ENCODE measurements around the gene UGP2. TPM values are rescaled to one million over a fixed set of nuclear protein-coding genes. Genes with fewer than 3 reads are reported as not detected.
"Not testable (repeated sequence)": the region's sequence is repeated elsewhere in the genome, so short reads cannot be mapped to it uniquely, and the experiment has no call there.

The UGP2 gene
- total and polyA plus RNA-seq, 2 donors from 2014 or later = 118 to 140 TPM

DNA sequence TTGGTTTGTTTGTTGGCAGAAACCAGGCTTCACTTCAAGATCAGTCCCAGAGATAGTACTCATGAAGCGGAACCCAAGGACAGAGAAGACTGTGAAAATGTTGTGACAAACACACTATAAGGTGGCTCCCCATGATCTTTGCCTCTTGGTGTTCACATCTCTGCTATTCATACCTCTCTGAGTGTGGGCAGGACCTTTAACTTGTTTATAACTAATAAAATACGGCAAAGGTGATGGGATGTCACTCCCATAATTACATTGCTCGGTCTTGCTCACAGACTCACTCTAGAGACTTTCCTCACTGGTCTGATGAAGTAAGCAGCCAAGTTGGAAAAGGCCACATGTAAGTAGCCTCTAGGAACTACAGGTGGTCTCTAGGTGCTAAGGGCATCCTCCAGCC is 30.6 kb upstream of the UGP2 start:
- Histone ChIP-seq H3K9ac (ENCODE audit: low read length in 3 of 3) (no peak overlapping the region), H3K27me3 (ENCODE audit: control insufficient read depth, insufficient read depth, low read length) (no peaks in the 10 kb centered on the region), H3K36me3 (ENCODE audit: control insufficient read depth in 2 of 3, insufficient read depth in 3 of 3, low read length in 3 of 3) (no peaks in the 10 kb centered on the region), H3K27ac (ENCODE audit: low read depth in 2 of 2, low read length in 2 of 2) (no peak overlapping the region), H3K9me3 (ENCODE audit: control insufficient read depth in 2 of 3, insufficient read depth in 1 of 3, low read length in 3 of 3) (no peaks in the 10 kb centered on the region), H3K4me1 (ENCODE audit: control insufficient read depth in 2 of 3, insufficient read depth in 2 of 3, low read depth in 1 of 3, low read length in 3 of 3) (no peaks in the 10 kb centered on the region), H3K4me3 (ENCODE audit: low read length in 3 of 3) (no peak overlapping the region)
- DNase-seq (no peak), FAIRE-seq (no peak)
- intact Hi-C loops (cut with DNase I) = no loop called here
- TF ChIP-seq, protein P1, sequence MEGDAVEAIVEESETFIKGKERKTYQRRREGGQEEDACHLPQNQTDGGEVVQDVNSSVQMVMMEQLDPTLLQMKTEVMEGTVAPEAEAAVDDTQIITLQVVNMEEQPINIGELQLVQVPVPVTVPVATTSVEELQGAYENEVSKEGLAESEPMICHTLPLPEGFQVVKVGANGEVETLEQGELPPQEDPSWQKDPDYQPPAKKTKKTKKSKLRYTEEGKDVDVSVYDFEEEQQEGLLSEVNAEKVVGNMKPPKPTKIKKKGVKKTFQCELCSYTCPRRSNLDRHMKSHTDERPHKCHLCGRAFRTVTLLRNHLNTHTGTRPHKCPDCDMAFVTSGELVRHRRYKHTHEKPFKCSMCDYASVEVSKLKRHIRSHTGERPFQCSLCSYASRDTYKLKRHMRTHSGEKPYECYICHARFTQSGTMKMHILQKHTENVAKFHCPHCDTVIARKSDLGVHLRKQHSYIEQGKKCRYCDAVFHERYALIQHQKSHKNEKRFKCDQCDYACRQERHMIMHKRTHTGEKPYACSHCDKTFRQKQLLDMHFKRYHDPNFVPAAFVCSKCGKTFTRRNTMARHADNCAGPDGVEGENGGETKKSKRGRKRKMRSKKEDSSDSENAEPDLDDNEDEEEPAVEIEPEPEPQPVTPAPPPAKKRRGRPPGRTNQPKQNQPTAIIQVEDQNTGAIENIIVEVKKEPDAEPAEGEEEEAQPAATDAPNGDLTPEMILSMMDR (IDR thresholded peaks at IDR 0.05; ENCODE audit: borderline replicate concordance, extremely low read depth, insufficient read depth) = no peak

DNA sequence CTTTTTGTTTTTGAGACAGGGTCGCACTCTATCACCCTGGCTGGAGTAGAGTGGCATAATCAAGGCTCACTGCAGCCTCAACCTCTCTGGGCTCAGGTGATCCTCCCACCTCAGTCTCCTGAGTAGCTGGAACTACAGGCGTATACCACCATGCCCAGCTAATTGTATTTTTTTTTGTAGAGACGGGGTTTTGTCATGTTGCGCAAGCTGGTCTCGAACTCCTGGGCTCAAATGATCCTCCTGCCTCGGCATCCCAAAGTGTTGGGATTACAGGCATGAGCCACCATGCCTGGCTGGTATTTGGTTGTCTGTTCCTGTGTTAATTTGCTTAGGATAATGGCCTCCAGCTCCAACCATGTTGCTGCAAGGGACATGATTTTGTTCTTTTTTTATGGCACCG is 29.8 kb upstream of the UGP2 start:
- H3K4me1 ChIP-seq (ENCODE audit: control insufficient read depth in 2 of 3, insufficient read depth in 2 of 3, low read depth in 1 of 3, low read length in 3 of 3); intact Hi-C loops (cut with DNase I); H3K36me3 ChIP-seq (ENCODE audit: control insufficient read depth in 2 of 3, insufficient read depth in 3 of 3, low read length in 3 of 3); H3K9ac ChIP-seq (ENCODE audit: low read length in 3 of 3); H3K27ac ChIP-seq (ENCODE audit: low read depth in 2 of 2, low read length in 2 of 2); FAIRE-seq; DNase-seq; H3K27me3 ChIP-seq (ENCODE audit: control insufficient read depth, insufficient read depth, low read length); H3K4me3 ChIP-seq (ENCODE audit: low read length in 3 of 3); H3K9me3 ChIP-seq (ENCODE audit: control insufficient read depth in 2 of 3, insufficient read depth in 1 of 3, low read length in 3 of 3): not testable (repeated sequence)

DNA sequence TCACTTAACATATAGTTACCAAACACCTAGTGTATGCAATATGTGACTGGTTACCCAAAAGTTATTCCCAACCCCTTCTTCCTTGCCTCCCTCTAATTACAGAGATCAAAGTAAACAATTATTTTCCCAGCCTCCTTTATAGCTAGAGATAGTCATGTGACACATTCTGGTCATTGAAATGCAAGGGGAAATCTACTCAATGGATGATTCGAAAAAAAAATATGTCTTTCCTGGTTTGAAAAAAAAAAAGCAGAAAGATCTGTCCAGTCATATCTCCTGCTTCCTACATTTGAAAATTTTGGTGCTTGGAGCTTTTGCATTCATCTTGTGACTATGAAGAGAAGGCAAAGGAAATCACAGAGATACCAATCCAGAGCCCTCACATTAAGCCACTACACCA is 27.6 kb upstream of the UGP2 start:
- no peaks in the 10 kb centered on the region for H3K27me3 ChIP-seq (ENCODE audit: control insufficient read depth, insufficient read depth, low read length)
- FAIRE-seq (no peak), DNase-seq (no peak)
- H3K9ac ChIP-seq (ENCODE audit: low read length in 3 of 3) = no peak overlapping the region
- intact Hi-C loops (cut with DNase I) = no loop called here
- peaks cover 0 to 3% (median 0%) of the 10 kb centered on the region in 3 donors for H3K4me1 ChIP-seq (ENCODE audit: control insufficient read depth in 2 of 3, insufficient read depth in 2 of 3, low read depth in 1 of 3, low read length in 3 of 3)
- H3K4me3 ChIP-seq (ENCODE audit: low read length in 3 of 3) = no peak overlapping the region
- H3K36me3 ChIP-seq (ENCODE audit: control insufficient read depth in 2 of 3, insufficient read depth in 3 of 3, low read length in 3 of 3) = no peaks in the 10 kb centered on the region
- TF ChIP-seq, protein P1 (IDR thresholded peaks at IDR 0.05; ENCODE audit: borderline replicate concordance, extremely low read depth, insufficient read depth) = no peak
- H3K27ac ChIP-seq (ENCODE audit: low read depth in 2 of 2, low read length in 2 of 2) = no peak overlapping the region
- no peaks in the 10 kb centered on the region for H3K9me3 ChIP-seq (ENCODE audit: control insufficient read depth in 2 of 3, insufficient read depth in 1 of 3, low read length in 3 of 3)

DNA sequence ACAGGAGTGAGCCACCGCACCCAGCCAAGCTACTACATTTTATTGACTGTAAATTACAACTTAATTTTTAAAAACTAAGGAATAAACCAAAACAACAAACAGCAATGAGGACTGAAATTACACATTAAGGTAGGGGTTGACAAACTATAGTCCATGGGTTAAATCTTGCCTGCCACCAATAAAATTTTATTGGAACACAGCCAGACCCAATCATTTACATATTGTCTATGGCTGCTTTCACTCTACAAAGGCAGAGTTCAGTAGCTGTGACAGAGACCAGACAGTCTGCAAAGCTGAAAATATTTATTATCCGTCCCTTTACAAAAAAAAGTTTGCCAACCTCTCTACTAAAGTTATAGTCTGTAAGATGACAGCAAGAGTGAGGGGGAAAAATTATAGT is 24.3 kb upstream of the UGP2 start:
- FAIRE-seq = no peak
- H3K9ac ChIP-seq (ENCODE audit: low read length in 3 of 3) = no peak overlapping the region
- intact Hi-C loops (cut with DNase I) = no loop called here
- H3K4me3 ChIP-seq (ENCODE audit: low read length in 3 of 3) = no peak overlapping the region
- peaks cover 0 to 3% (median 2%) of the 10 kb centered on the region in 3 donors for H3K4me1 ChIP-seq (ENCODE audit: control insufficient read depth in 2 of 3, insufficient read depth in 2 of 3, low read depth in 1 of 3, low read length in 3 of 3)
- no peaks in the 10 kb centered on the region for H3K27me3 ChIP-seq (ENCODE audit: control insufficient read depth, insufficient read depth, low read length)
- DNase-seq = no peak
- H3K36me3 ChIP-seq (ENCODE audit: control insufficient read depth in 2 of 3, insufficient read depth in 3 of 3, low read length in 3 of 3) = no peaks in the 10 kb centered on the region
- TF ChIP-seq, protein P1 (IDR thresholded peaks at IDR 0.05; ENCODE audit: borderline replicate concordance, extremely low read depth, insufficient read depth) = no peak
- no peak overlapping the region for H3K27ac ChIP-seq (ENCODE audit: low read depth in 2 of 2, low read length in 2 of 2)
- H3K9me3 ChIP-seq (ENCODE audit: control insufficient read depth in 2 of 3, insufficient read depth in 1 of 3, low read length in 3 of 3) = no peaks in the 10 kb centered on the region
